Kasumi-1 (cell line): ENCODE data around the gene TMEM11.

Experiments
- DNase-seq, 2 experiments: peaks; one replicate each; lab custom pipeline; 2025; lab: John Stamatoyannopoulos, UW

The TMEM11 gene

GRCh38 chr17:21214015-21214776 is at the start of gene TMEM11:
TSS of gene TMEM11 (minus strand) at chr17:21214161. CDS start at chr17:21214152, 9 bp downstream.
- DNase-seq: peak; percentile 63 to 72

- DNase-seq: no peak
Observed at GRCh38 chr17:21263376-21263775, 49.4 kb upstream of the TMEM11 start.

- no peak for DNase-seq
Observed at GRCh38 chr17:21262259-21262993, 48.5 kb upstream of the TMEM11 start.

- peak; percentile 3 to 30 for DNase-seq
Observed at GRCh38 chr17:21258593-21258992, 44.6 kb upstream of the TMEM11 start.

GRCh38 chr17:21253646-21254441 is 39.9 kb upstream of the TMEM11 start:
- no peak for DNase-seq

GRCh38 chr17:21252796-21253645 is 39.1 kb upstream of the TMEM11 start, which contains the start of gene NATD1:
TSS of gene NATD1 (minus strand) at chr17:21253410. CDS start at chr17:21253264, 146 bp downstream.
- DNase-seq: peak; percentile 47 to 55

- DNase-seq: no peak
Observed at GRCh38 chr17:21252289-21252795, 38.4 kb upstream of the TMEM11 start.

- no peak for DNase-seq
Observed at GRCh38 chr17:21251337-21252010, 37.5 kb upstream of the TMEM11 start.

- no peak for DNase-seq
Observed at GRCh38 chr17:21250854-21251253, 36.9 kb upstream of the TMEM11 start.

- DNase-seq: no peak
Observed at GRCh38 chr17:21249920-21250703, 36.2 kb upstream of the TMEM11 start.

- no peak for DNase-seq
Observed at GRCh38 chr17:21249086-21249795, 35.3 kb upstream of the TMEM11 start.

GRCh38 chr17:21248500-21248899 is 34.5 kb upstream of the TMEM11 start:
- DNase-seq: no peak

- DNase-seq: no peak
Observed at GRCh38 chr17:21247552-21248258, 33.7 kb upstream of the TMEM11 start.

- DNase-seq: no peak
Observed at GRCh38 chr17:21246698-21247097, 32.7 kb upstream of the TMEM11 start.

GRCh38 chr17:21245639-21246084 is 31.7 kb upstream of the TMEM11 start:
- DNase-seq: no peak

- no peak for DNase-seq
Observed at GRCh38 chr17:21243516-21244303, 29.7 kb upstream of the TMEM11 start.

GRCh38 chr17:21242780-21243515 is 29.0 kb upstream of the TMEM11 start:
- DNase-seq: no peak
